Measurements from ENCODE around the gene KNSTRN. TPM values are rescaled to one million over a fixed set of nuclear protein-coding genes. Genes with fewer than 3 reads are reported as not detected.

KNSTRN gene
- polyA plus RNA-seq, 1 donor: 21.3 TPM

DNA sequence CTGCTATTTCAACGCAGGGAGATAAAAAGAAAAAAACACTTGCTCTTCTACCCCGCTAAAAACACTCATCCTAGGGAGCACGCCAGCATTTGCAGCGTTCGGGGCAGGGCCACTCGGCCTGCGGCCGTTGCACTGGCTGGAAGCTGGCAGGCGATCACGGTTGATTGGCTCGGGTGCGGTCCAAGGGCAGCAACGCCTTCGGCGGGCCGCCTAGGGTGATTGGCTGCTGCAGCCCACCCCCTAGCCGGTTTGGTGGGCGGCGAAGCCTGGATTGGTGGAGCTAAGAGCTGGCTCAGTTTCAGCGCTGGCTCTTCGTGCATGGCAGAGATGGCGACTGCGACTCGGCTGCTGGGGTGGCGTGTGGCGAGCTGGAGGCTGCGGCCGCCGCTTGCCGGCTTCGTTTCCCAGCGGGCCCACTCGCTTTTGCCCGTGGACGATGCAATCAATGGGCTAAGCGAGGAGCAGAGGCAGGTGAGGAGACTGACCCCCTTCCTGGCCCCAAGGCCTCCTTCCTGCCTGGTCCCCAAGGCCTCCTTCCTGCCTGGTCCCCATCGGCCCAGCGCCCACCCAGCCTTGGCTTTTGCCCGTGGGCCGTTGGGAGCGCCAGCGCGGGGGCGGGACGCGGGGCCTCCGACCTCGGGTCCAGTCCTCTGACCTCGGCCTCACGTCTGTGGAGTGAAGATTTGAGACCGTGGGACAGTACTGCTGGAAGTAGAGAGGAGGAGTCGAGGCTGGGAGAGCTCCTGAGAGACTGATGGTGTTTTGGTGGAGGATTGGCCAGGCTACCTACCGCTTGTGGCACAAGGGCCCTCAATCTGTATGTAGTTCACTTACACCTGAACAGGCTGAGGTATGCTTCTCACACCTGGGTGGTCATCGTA lies 23.2 kb downstream of the KNSTRN start, which contains the start of gene IVD:
Gene IVD (plus strand): TSS at position 295 of the 881 bp plus-strand sequence. CDS start 33 bp downstream, at position 328.
- Histone ChIP-seq H3K27ac (ENCODE audit: low read length) (peak within 1 kb of the TSS; percentile 47), H3K9me3 (ENCODE audit: control insufficient read depth, low read depth, low read length) (no peaks in the 10 kb centered on the region), H3K27me3 (ENCODE audit: control insufficient read depth, insufficient read depth, low read length) (no peaks in the 10 kb centered on the region), H3K4me1 (ENCODE audit: control insufficient read depth, insufficient read depth, low read length) (no peaks in the 10 kb centered on the region), H3K36me3 (ENCODE audit: control insufficient read depth, insufficient read depth, low read length) (peaks cover 21% of the 10 kb centered on the region), H3K4me3 (ENCODE audit: low read length) (peak within 1 kb of the TSS; percentile 73)
- WGBS (ENCODE audit: insufficient coverage, low lambda C conversion rate): no CpG with 5 or more reads among the region's 54 CpGs
- DNase-seq: peak; percentile 92 to 94

DNA sequence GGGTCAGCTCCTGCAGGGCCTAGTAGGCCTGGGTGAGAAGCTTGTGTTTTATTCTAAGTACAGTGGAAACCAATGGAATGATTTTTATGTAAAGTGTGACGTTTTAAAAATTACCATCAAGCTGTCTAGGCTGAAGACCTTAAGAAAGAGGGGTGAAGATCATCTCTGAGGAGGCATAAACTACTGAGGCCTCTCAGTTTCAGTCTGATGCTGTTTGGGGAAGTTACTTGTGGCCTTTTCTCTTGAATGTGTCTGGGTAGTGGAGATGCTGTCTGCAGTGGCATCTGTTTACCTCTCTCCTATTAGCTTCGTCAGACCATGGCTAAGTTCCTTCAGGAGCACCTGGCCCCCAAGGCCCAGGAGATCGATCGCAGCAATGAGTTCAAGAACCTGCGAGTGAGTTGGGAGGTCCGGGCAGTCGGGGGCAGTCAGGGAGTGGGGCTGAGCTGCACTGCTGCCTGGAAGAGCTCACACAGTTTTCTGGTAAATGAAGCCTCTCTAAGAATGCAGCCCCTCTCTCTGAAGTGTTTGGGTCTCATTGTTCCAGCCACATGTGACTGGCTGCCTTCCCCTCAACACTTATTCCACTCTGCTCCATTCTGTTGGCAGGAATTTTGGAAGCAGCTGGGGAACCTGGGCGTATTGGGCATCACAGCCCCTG lies 24.9 kb downstream of the KNSTRN start:
- WGBS (ENCODE audit: insufficient coverage, low lambda C conversion rate): no CpG with 5 or more reads among the region's 8 CpGs
- Histone ChIP-seq H3K36me3 (ENCODE audit: control insufficient read depth, insufficient read depth, low read length) (peaks cover 35% of the 10 kb centered on the region), H3K9me3 (ENCODE audit: control insufficient read depth, low read depth, low read length) (no peaks in the 10 kb centered on the region), H3K4me3 (ENCODE audit: low read length) (no peak overlapping the region), H3K27ac (ENCODE audit: low read length) (no peak overlapping the region), H3K27me3 (ENCODE audit: control insufficient read depth, insufficient read depth, low read length) (no peaks in the 10 kb centered on the region), H3K4me1 (ENCODE audit: control insufficient read depth, insufficient read depth, low read length) (peaks cover 2% of the 10 kb centered on the region)
- no peak for DNase-seq

DNA sequence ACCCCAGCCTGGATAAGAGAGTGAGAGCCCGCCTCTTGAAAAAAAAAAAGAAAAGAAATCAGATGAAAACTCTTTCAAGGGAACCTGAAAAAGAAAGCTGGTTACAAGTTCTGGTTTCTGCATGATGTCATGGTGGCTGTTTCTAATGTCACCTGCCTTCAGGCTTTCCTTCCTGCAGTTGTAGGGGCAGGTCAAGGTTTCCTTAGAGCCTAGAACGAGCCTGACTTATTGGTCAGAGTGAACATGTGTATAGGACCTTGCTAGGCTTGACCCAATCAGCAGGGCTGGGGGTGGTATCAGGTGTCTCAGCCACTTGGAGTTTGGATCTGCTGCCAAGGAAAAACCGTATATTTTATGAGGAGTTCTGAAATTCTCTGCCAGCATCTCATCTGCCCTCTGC lies 26.8 kb downstream of the KNSTRN start:
- no peaks in the 10 kb centered on the region for H3K9me3 ChIP-seq (ENCODE audit: control insufficient read depth, low read depth, low read length)
- peaks cover 54% of the 10 kb centered on the region for H3K36me3 ChIP-seq (ENCODE audit: control insufficient read depth, insufficient read depth, low read length)
- WGBS (ENCODE audit: insufficient coverage, low lambda C conversion rate): no CpG with 5 or more reads among the region's 3 CpGs
- no peak overlapping the region for H3K4me3 ChIP-seq (ENCODE audit: low read length)
- peaks cover 7% of the 10 kb centered on the region for H3K4me1 ChIP-seq (ENCODE audit: control insufficient read depth, insufficient read depth, low read length)
- no peak for DNase-seq
- H3K27me3 ChIP-seq (ENCODE audit: control insufficient read depth, insufficient read depth, low read length): no peaks in the 10 kb centered on the region
- no peak overlapping the region for H3K27ac ChIP-seq (ENCODE audit: low read length)

DNA sequence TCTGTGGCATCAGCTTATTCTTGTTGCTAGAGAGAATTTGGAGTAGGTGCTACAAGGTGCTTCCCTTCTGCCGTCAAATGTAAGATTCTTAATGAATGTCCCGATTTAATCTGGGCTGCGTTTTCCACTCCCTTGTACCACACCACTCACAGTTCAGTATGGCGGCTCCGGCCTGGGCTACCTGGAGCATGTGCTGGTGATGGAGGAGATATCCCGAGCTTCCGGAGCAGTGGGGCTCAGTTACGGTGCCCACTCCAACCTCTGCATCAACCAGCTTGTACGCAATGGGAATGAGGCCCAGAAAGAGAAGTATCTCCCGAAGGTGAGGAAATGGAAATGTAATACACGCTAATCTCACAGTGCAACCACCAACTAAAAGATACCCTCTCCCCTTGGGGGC lies 28.0 kb downstream of the KNSTRN start:
- Histone ChIP-seq H3K4me3 (ENCODE audit: low read length) (no peak overlapping the region), H3K36me3 (ENCODE audit: control insufficient read depth, insufficient read depth, low read length) (peaks cover 65% of the 10 kb centered on the region), H3K4me1 (ENCODE audit: control insufficient read depth, insufficient read depth, low read length) (peaks cover 7% of the 10 kb centered on the region), H3K9me3 (ENCODE audit: control insufficient read depth, low read depth, low read length) (no peaks in the 10 kb centered on the region), H3K27ac (ENCODE audit: low read length) (no peak overlapping the region), H3K27me3 (ENCODE audit: control insufficient read depth, insufficient read depth, low read length) (no peaks in the 10 kb centered on the region)
- DNase-seq: no peak
- WGBS (ENCODE audit: insufficient coverage, low lambda C conversion rate): no CpG with 5 or more reads among the region's 11 CpGs

DNA sequence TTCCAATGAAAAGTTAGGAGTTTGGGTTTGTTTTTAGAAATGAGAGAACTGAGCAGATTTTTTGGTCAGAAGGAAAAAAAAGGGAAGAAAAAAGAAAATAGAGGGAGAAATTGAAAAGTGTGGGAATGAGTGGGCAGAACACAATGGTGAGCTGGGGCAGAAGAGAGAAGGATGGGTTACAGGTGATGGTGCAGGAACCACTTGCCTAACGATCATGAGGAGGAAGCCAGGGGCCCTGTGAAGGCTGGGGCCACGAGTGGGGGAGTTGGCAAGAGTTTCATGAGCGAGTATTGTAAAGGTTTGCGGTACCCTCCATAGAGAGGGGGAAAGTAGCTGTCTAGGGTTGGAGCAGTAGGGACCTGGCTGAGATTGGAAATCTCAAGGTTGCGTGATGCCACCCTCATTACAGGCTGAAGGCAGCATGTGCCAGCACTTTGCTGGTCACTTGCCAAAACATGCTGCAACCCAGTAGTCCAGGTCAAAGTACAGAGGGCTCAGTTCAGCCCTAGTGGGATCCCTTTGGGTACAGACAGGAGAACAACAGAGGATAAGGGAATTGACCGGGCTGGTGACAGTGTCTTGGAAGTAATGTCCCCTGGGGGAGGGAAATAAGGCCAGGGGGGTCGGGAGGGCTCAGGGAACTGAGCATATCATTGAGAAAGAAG lies 29.7 kb downstream of the KNSTRN start:
- WGBS (ENCODE audit: insufficient coverage, low lambda C conversion rate): 67% methylated on average over 1 of the region's 7 CpGs
- Histone ChIP-seq H3K9me3 (ENCODE audit: control insufficient read depth, low read depth, low read length) (no peaks in the 10 kb centered on the region), H3K4me1 (ENCODE audit: control insufficient read depth, insufficient read depth, low read length) (peaks cover 7% of the 10 kb centered on the region), H3K27me3 (ENCODE audit: control insufficient read depth, insufficient read depth, low read length) (no peaks in the 10 kb centered on the region), H3K4me3 (ENCODE audit: low read length) (no peak overlapping the region), H3K27ac (ENCODE audit: low read length) (no peak overlapping the region), H3K36me3 (ENCODE audit: control insufficient read depth, insufficient read depth, low read length) (peaks cover 77% of the 10 kb centered on the region)
- peak; percentile 74 to 85 for DNase-seq

DNA sequence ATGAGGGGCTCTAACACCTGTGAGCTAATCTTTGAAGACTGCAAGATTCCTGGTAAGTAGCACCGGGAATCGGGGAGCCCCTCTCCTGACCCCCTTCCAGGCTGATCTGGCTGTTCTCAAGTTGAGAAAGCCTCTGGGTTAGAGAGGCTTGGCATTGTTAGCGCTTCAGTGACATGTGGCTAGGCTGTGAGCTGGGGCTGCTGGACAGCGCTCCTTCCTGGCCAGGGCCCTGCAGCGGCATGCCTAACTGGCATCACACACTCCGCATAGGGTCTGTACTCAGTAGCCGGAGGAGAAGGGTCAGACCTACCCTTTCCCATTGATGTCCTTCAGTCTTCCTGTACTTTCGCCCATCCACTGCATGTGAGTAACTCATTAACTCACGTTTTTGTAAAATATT lies 30.5 kb downstream of the KNSTRN start:
- H3K36me3 ChIP-seq (ENCODE audit: control insufficient read depth, insufficient read depth, low read length): peaks cover 74% of the 10 kb centered on the region
- WGBS (ENCODE audit: insufficient coverage, low lambda C conversion rate): no CpG with 5 or more reads among the region's 9 CpGs
- H3K4me1 ChIP-seq (ENCODE audit: control insufficient read depth, insufficient read depth, low read length): peaks cover 7% of the 10 kb centered on the region
- H3K27ac ChIP-seq (ENCODE audit: low read length): no peak overlapping the region
- H3K27me3 ChIP-seq (ENCODE audit: control insufficient read depth, insufficient read depth, low read length): no peaks in the 10 kb centered on the region
- DNase-seq: no peak
- no peak overlapping the region for H3K4me3 ChIP-seq (ENCODE audit: low read length)
- no peaks in the 10 kb centered on the region for H3K9me3 ChIP-seq (ENCODE audit: control insufficient read depth, low read depth, low read length)

DNA sequence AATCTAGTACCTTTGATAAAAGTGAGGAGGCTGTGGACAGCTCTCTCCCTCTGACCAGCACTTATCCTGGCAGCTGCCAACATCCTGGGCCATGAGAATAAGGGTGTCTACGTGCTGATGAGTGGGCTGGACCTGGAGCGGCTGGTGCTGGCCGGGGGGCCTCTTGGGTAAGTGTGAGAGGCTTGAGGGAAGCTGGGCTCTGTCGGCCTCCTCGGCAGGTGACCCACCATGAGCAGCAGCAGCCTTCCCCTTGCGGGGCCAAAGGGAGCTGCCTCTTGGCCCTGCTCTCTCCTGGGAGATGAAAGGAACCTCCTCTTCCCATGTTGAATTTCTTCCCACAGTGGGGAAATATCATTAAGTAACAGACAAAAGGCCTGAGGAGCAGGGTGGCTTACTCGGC lies 32.3 kb downstream of the KNSTRN start:
- Histone ChIP-seq H3K9me3 (ENCODE audit: control insufficient read depth, low read depth, low read length) (no peaks in the 10 kb centered on the region), H3K27ac (ENCODE audit: low read length) (no peak overlapping the region), H3K4me3 (ENCODE audit: low read length) (no peak overlapping the region), H3K4me1 (ENCODE audit: control insufficient read depth, insufficient read depth, low read length) (peaks cover 7% of the 10 kb centered on the region), H3K27me3 (ENCODE audit: control insufficient read depth, insufficient read depth, low read length) (no peaks in the 10 kb centered on the region), H3K36me3 (ENCODE audit: control insufficient read depth, insufficient read depth, low read length) (peaks cover 73% of the 10 kb centered on the region)
- DNase-seq: no peak
- WGBS (ENCODE audit: insufficient coverage, low lambda C conversion rate): no CpG with 5 or more reads among the region's 7 CpGs

DNA sequence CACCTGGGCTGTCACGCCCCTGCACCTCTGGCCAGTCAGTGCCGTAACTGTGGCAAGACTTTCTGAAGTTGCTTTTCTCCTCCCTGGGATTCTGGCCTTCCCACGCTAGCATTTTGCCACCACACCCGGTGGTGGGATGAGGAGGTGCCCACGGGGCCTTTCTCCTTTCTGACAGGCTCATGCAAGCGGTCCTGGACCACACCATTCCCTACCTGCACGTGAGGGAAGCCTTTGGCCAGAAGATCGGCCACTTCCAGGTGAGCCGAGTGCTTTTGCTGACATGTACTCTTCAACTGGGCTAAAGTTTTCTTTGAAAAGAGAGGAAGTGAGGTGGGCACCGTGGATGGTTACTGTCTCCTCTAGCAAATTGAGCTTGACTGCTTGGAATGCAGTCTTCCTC lies 32.7 kb downstream of the KNSTRN start:
- peaks cover 70% of the 10 kb centered on the region for H3K36me3 ChIP-seq (ENCODE audit: control insufficient read depth, insufficient read depth, low read length)
- WGBS (ENCODE audit: insufficient coverage, low lambda C conversion rate): no CpG with 5 or more reads among the region's 10 CpGs
- H3K4me3 ChIP-seq (ENCODE audit: low read length): no peak overlapping the region
- no peak for DNase-seq
- H3K27me3 ChIP-seq (ENCODE audit: control insufficient read depth, insufficient read depth, low read length): no peaks in the 10 kb centered on the region
- no peak overlapping the region for H3K27ac ChIP-seq (ENCODE audit: low read length)
- peaks cover 7% of the 10 kb centered on the region for H3K4me1 ChIP-seq (ENCODE audit: control insufficient read depth, insufficient read depth, low read length)
- no peaks in the 10 kb centered on the region for H3K9me3 ChIP-seq (ENCODE audit: control insufficient read depth, low read depth, low read length)

DNA sequence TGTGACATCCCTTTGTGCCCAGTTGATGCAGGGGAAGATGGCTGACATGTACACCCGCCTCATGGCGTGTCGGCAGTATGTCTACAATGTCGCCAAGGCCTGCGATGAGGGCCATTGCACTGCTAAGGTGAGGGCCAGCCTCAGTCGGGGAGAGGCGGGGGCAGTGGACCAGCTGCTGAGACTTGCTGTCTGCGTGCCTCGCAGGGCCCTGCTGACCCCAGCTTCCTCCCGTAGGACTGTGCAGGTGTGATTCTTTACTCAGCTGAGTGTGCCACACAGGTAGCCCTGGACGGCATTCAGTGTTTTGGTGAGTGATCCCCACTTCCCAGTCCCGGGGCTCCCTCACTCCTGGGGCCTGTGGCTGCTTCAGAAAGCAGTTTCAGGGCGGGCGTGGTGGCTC lies 33.5 kb downstream of the KNSTRN start:
- WGBS (ENCODE audit: insufficient coverage, low lambda C conversion rate): no CpG with 5 or more reads among the region's 14 CpGs
- Histone ChIP-seq H3K9me3 (ENCODE audit: control insufficient read depth, low read depth, low read length) (no peaks in the 10 kb centered on the region), H3K27ac (ENCODE audit: low read length) (no peak overlapping the region), H3K4me3 (ENCODE audit: low read length) (no peak overlapping the region), H3K36me3 (ENCODE audit: control insufficient read depth, insufficient read depth, low read length) (peaks cover 62% of the 10 kb centered on the region), H3K27me3 (ENCODE audit: control insufficient read depth, insufficient read depth, low read length) (no peaks in the 10 kb centered on the region), H3K4me1 (ENCODE audit: control insufficient read depth, insufficient read depth, low read length) (peaks cover 7% of the 10 kb centered on the region)
- no peak for DNase-seq

DNA sequence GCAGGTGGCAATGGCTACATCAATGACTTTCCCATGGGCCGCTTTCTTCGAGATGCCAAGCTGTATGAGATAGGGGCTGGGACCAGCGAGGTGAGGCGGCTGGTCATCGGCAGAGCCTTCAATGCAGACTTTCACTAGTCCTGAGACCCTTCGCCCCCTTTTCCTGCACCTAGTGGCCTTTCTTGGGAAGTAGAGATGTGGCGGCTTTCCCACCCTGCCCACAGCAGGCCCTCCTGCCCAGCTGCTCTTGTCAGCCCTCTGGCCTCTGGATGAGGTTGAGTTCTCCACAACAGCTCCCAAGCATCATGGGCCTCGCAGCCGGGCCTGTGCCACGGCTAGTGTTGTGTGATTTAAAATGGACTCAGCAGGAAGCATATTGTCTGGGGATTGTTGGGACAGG lies 35.6 kb downstream of the KNSTRN start:
- Histone ChIP-seq H3K27me3 (ENCODE audit: control insufficient read depth, insufficient read depth, low read length) (peaks cover 3% of the 10 kb centered on the region), H3K36me3 (ENCODE audit: control insufficient read depth, insufficient read depth, low read length) (peaks cover 45% of the 10 kb centered on the region), H3K4me3 (ENCODE audit: low read length) (no peak overlapping the region), H3K4me1 (ENCODE audit: control insufficient read depth, insufficient read depth, low read length) (peaks cover 7% of the 10 kb centered on the region), H3K27ac (ENCODE audit: low read length) (no peak overlapping the region), H3K9me3 (ENCODE audit: control insufficient read depth, low read depth, low read length) (no peaks in the 10 kb centered on the region)
- no CpG with 5 or more reads among the region's 10 CpGs for WGBS (ENCODE audit: insufficient coverage, low lambda C conversion rate)
- DNase-seq: no peak

Data from large intestine (tissue), 3 donors.